ENCODE measurements around the gene PAM. TPM values are rescaled to one million over a fixed set of nuclear protein-coding genes. Genes with fewer than 3 reads are reported as not detected.
"Not testable (repeated sequence)": the region's sequence is repeated elsewhere in the genome, so short reads cannot be mapped to it uniquely, and the experiment has no call there.

Gene PAM
- total RNA-seq, 4 donors from 2014 or later = 113 to 178 (median 130) TPM

- DNase-seq (ENCODE audit: low spot score) = no peak
- ATAC-seq (ENCODE audit: low FRiP score) = no peak
- TF ChIP-seq CTCF (IDR thresholded peaks at IDR 0.05) = no peak
Measured at GRCh38 chr5:102766295-102767090, 11.4 kb downstream of the PAM start.

GRCh38 chr5:102767862-102768261, 12.8 kb downstream of the PAM start:
- no peak for TF ChIP-seq CTCF (IDR thresholded peaks at IDR 0.05)
- DNase-seq (ENCODE audit: low spot score) (no peak), ATAC-seq (ENCODE audit: low FRiP score) (no peak)

GRCh38 chr5:102770803-102771202, 15.7 kb downstream of the PAM start:
- ATAC-seq (ENCODE audit: low FRiP score) (no peak), DNase-seq (ENCODE audit: low spot score) (no peak)
- TF ChIP-seq CTCF (IDR thresholded peaks at IDR 0.05) = no peak

- no peak for TF ChIP-seq CTCF (IDR thresholded peaks at IDR 0.05)
- DNase-seq (ENCODE audit: low spot score) (no peak), ATAC-seq (ENCODE audit: low FRiP score) (no peak)
Measured at GRCh38 chr5:102771435-102771834, 16.3 kb downstream of the PAM start.

GRCh38 chr5:102772273-102772672, 17.2 kb downstream of the PAM start:
- TF ChIP-seq CTCF (IDR thresholded peaks at IDR 0.05) = no peak
- no peak for ATAC-seq (ENCODE audit: low FRiP score)

GRCh38 chr5:102773133-102773532, 18.0 kb downstream of the PAM start:
- TF ChIP-seq CTCF (IDR thresholded peaks at IDR 0.05) = no peak
- DNase-seq (ENCODE audit: low spot score) (no peak), ATAC-seq (ENCODE audit: low FRiP score) (no peak)

More at GRCh38 chr5:102772273-102772672, 17.2 kb downstream of the PAM start:
- DNase-seq (ENCODE audit: low spot score) = no peak

GRCh38 chr5:102775756-102776155, 20.7 kb downstream of the PAM start:
- ATAC-seq (ENCODE audit: low FRiP score); DNase-seq (ENCODE audit: low spot score): not testable (repeated sequence)

All from omental fat pad (tissue), 4 donors.